ENCODE results near the gene CFAP161.
"Not testable (repeated sequence)": the region's sequence is repeated elsewhere in the genome, so short reads cannot be mapped to it uniquely, and the experiment has no call there.

The CFAP161 gene

GRCh38 chr15:81108427-81108826, 25.6 kb upstream of the CFAP161 start:
- peak; percentile 16 for DNase-seq

- no peak for DNase-seq
Measured at GRCh38 chr15:81111018-81111417, 23.1 kb upstream of the CFAP161 start.

GRCh38 chr15:81111510-81112470, 22.3 kb upstream of the CFAP161 start:
- DNase-seq: no peak

GRCh38 chr15:81113204-81113657, 20.8 kb upstream of the CFAP161 start:
- DNase-seq: no peak

GRCh38 chr15:81113861-81114291, 20.2 kb upstream of the CFAP161 start:
- DNase-seq: no peak

GRCh38 chr15:81115054-81115939, 18.8 kb upstream of the CFAP161 start:
- DNase-seq: no peak

- DNase-seq: no peak
Measured at GRCh38 chr15:81117136-81117535, 16.9 kb upstream of the CFAP161 start.

GRCh38 chr15:81117581-81117980, 16.5 kb upstream of the CFAP161 start:
- DNase-seq: no peak

GRCh38 chr15:81118361-81118760, 15.7 kb upstream of the CFAP161 start:
- DNase-seq: no peak

GRCh38 chr15:81120069-81120468, 14.0 kb upstream of the CFAP161 start:
- no peak for DNase-seq

GRCh38 chr15:81126892-81127291, 7.2 kb upstream of the CFAP161 start:
- DNase-seq: no peak

- not testable (repeated sequence) for DNase-seq
Measured at GRCh38 chr15:81141478-81141877, 7.4 kb downstream of the CFAP161 start.

- DNase-seq: no peak
Measured at GRCh38 chr15:81146006-81146405, 11.9 kb downstream of the CFAP161 start.

GRCh38 chr15:81146466-81146865, 12.4 kb downstream of the CFAP161 start:
- DNase-seq: no peak

- DNase-seq: no peak
Measured at GRCh38 chr15:81151389-81151788, 17.3 kb downstream of the CFAP161 start.

GRCh38 chr15:81152339-81152738, 18.3 kb downstream of the CFAP161 start:
- DNase-seq: no peak

- DNase-seq: no peak
Measured at GRCh38 chr15:81152799-81153198, 18.7 kb downstream of the CFAP161 start.

GRCh38 chr15:81155375-81156218, 21.5 kb downstream of the CFAP161 start:
- DNase-seq: peak; percentile 35

- no peak for DNase-seq
Measured at GRCh38 chr15:81156324-81156723, 22.3 kb downstream of the CFAP161 start.

GRCh38 chr15:81157195-81157938, 23.3 kb downstream of the CFAP161 start:
- DNase-seq: no peak

GRCh38 chr15:81157939-81158223, 23.8 kb downstream of the CFAP161 start:
- no peak for DNase-seq

GRCh38 chr15:81158561-81158960, 24.5 kb downstream of the CFAP161 start:
- not testable (repeated sequence) for DNase-seq

All from CD4-positive, alpha-beta T cell treated with Interleukin-10 for 1 hour (primary cell).